ENCODE data around the gene CBY3.
"Not testable (repeated sequence)": the region's sequence is repeated elsewhere in the genome, so short reads cannot be mapped to it uniquely, and the experiment has no call there.

Gene CBY3

DNA sequence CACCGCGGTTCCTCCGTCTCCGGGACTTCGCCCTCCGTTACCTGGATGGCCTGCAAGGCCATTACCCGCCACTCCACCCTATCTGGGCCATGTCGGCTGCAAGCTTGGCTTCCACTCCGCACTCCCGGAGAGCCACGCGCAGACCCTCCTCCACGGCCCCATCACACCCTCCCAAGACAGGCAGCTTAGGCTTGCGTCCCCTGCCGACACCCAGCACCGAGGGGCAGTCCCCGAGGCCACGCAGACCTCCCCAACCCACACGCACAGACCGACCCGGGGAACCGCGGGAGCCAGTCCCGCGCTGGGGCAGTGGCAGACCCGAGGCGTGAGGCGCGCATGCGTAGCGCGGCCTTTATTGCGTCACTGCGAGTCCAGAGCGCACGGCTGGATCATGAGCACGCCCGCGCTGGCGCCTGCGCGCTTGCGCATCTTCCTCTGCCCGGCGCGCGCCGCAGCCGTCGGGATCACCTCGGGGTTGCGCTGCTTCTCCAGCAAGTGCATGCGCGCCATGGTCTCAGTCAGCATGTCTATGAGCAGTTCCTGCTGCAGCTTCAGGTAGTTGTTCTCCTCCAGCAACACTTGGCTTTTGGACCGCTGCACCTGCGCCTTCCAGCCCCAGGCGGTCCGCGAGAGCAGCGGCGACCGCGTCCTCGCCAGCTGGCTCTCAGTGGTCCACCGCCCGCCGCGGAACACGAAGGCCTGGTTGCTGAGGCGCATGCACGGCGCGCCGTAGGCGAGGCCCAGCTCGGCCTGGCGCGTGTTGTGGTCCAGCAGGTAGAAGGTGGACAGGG, 2.4 kb downstream of the CBY3 start:
- peak; percentile 85 to 91 for DNase-seq (ENCODE audit: low read depth in 2 of 2)

- no peak for DNase-seq (ENCODE audit: low read depth in 2 of 2)
These were observed 12.4 kb downstream of the CBY3 start for GRCh38 chr5:179668391-179668790.

DNA sequence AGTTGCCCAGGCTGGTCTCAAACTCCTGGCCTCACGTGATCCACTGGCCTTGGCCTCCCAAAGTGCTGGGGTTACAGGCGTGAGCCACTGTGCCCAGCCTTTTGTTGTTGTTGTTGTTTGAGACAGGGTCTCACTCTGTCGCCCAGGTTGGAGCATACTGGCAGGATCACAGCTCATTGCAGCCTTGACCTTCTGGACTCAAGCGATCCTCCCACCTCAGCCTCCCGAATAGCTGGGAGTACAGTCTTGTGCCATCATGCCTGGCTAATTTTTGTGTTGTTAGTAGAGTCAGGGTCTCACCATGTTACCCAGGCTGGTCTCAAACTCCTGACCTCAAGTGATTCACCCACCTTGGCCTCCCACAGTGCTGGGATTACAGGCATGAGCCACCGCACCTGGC, 19.2 kb downstream of the CBY3 start:
- not testable (repeated sequence) for DNase-seq (ENCODE audit: low read depth in 2 of 2)

DNA sequence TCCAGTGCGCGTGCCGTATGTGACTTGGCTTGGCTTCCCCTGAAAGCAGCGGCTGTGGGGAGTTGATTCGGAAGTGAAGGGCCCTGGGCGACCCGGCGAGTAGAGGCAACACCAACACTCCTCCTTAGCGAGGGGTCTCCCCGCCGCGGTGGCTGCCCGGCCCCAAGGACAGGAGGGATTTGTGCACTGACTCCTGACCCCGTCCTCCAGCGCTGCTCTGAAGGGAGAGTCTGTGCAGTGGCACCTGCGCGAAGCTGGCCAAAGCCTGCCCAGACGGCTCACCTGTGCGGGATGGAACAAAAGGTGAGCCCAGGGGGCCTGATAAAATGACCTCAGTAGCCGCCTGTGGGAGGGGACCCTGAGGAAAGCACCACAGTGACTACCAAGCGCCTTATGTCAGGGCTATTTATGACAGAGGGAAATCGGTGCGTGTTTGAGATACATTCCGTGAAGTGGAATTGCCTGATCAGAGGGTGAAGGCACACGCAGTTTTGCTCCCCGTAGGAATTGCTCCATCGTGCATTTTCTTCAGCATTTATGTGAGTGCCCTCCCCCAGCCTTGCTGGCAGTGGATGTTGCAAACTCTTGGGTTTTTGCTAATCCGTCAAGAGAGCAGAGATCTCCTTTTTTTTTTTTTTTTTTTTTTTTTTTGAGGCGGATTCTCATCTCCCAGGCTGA, 22.5 kb downstream of the CBY3 start:
- not testable (repeated sequence) for DNase-seq (ENCODE audit: low read depth in 2 of 2)

DNA sequence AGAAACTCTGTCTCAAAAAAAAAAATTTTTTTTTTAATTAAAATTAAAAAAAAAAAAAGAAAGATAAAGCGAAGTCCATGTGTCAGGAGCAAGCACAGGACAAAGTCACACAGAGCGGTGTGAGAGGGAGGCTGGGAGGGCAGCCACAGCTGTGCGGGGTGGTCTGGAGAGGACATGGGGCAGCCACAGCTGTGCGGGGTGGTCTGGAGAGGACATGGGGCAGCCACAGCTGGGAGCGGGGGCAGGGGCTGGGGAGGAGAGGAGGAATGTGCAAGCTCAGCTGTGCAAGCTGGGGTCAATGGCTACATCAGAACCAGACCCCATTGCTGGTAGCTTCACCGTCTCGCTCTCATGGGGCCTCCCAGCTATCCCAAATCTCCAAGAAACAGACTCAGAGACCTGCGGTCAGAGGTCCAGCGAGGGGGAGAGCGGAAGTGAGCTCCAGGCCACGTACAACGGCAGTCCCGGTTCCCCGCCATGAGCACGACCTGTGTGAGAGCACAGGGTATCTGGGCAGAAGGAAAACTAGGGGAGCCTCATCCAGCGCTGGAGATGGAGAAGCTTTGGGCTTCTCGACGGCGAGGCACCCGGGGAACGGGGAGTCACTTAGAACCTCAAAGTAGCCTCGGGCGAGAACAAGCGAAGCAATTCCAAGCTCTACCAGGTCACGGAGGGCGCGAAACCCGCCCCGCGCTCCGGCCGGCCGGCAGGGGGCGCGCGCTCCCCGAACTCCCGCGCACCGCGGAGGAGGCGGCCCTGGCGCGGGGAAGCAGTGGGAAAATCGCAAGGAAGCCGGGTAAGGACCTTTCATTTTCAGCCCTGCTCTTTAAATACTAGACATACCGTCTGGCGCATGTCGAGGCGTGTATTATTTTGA, 23.3 kb downstream of the CBY3 start:
- DNase-seq (ENCODE audit: low read depth in 2 of 2): not testable (repeated sequence)

- DNase-seq (ENCODE audit: low read depth in 2 of 2): not testable (repeated sequence)
These were observed 27.7 kb downstream of the CBY3 start for GRCh38 chr5:179653135-179653534.

- DNase-seq (ENCODE audit: low read depth in 2 of 2): not testable (repeated sequence)
These were observed 30.6 kb downstream of the CBY3 start for GRCh38 chr5:179650245-179650644.

DNA sequence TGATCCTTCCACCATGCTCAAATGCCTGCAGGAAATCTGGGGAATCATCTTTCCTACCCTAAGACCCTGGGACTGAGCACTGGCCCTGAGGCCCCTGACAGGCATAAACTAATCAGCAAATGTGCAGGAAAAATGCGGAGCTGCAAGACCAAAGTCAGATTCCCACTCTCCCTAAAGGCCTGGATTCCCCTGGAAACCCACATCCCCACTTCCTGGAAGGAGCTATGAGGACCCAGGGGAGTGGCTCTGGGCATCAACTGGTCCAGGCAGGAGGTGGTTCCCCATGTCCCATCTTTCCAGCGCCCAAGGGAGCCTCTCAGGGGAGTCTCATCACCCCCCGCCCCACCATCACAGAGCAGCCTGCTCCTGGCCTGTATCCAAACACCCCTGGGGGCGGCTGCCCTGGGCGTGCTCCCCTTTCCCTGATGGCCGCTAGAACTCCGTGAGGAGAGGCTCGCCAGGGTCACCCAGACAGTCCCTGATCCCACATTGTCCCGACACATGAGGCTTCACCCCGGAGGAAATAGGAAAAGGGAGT, 31.6 kb downstream of the CBY3 start:
- not testable (repeated sequence) for DNase-seq (ENCODE audit: low read depth in 2 of 2)

DNA sequence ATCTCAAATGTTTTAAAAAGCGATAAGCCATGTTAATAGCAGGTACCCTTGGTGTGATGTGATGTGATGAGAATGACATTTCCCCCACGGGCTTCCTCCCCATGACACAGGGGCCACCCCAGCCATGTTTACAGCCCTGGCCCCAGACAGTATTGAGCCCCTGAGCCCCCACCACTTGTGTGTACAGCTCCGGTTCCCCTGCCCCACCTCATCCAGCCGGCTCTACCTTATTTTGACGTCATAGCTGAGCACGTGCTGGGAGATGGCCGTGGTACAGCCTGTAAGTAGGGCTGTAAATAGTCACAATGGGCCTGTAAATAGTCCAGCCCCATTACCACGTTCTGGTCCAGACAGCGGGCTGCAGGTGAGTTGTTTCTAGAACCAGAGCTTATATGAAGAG, 32.4 kb downstream of the CBY3 start:
- no peak for DNase-seq (ENCODE audit: low read depth in 2 of 2)

DNA sequence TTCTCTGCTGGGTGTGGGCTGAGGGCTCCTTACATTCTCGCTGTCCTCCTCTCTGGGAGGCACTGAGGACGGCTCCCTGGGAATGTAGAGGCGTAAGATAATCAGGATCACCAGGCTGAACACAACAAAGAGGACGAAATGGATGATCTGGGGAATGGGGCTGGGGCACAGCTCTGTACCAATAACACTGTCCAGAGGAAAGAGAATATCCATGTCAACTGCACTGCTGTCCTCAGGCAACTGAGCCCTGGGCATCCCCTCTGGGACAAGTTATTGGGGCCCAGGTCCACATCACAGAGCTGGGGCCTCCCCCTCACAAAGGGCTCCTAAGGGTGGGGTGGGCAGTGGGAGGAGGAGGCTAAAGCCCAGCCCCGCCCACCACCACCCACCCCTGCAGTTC, 36.1 kb downstream of the CBY3 start:
- DNase-seq (ENCODE audit: low read depth in 2 of 2): not testable (repeated sequence)

- not testable (repeated sequence) for DNase-seq (ENCODE audit: low read depth in 2 of 2)
These were observed 37.5 kb downstream of the CBY3 start for GRCh38 chr5:179643141-179643920.

DNA sequence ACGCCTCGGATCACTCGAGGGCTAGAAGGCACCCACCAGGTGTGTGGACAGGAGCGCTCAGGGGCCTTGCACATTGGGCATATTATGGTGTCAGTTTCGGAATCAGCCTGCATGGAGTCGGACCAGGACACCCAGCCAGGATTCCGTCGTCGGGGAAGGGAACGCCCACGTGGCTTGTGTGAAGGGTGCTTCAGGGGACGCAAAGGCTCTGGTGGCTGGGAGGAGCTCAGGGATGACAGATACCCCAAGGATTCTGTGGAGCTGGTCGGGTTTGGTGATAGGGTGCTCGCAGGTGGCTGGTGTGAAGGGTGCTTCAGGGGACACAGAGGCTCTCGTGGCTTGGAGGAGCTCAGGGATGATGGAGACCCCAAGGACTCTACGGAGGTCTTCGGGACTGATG, 38.2 kb downstream of the CBY3 start:
- not testable (repeated sequence) for DNase-seq (ENCODE audit: low read depth in 2 of 2)

- not testable (repeated sequence) for DNase-seq (ENCODE audit: low read depth in 2 of 2)
These were observed 39.1 kb downstream of the CBY3 start for GRCh38 chr5:179641745-179642144.

GRCh38 chr5:179639296-179639695, 41.5 kb downstream of the CBY3 start:
- DNase-seq (ENCODE audit: low read depth in 2 of 2): not testable (repeated sequence)

DNA sequence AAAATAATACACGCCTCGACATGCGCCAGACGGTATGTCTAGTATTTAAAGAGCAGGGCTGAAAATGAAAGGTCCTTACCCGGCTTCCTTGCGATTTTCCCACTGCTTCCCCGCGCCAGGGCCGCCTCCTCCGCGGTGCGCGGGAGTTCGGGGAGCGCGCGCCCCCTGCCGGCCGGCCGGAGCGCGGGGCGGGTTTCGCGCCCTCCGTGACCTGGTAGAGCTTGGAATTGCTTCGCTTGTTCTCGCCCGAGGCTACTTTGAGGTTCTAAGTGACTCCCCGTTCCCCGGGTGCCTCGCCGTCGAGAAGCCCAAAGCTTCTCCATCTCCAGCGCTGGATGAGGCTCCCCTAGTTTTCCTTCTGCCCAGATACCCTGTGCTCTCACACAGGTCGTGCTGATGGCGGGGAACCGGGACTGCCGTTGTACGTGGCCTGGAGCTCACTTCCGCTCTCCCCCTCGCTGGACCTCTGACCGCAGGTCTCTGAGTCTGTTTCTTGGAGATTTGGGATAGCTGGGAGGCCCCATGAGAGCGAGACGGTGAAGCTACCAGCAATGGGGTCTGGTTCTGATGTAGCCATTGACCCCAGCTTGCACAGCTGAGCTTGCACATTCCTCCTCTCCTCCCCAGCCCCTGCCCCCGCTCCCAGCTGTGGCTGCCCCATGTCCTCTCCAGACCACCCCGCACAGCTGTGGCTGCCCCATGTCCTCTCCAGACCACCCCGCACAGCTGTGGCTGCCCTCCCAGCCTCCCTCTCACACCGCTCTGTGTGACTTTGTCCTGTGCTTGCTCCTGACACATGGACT, 46.3 kb downstream of the CBY3 start:
- DNase-seq (ENCODE audit: low read depth in 2 of 2): not testable (repeated sequence)

DNA sequence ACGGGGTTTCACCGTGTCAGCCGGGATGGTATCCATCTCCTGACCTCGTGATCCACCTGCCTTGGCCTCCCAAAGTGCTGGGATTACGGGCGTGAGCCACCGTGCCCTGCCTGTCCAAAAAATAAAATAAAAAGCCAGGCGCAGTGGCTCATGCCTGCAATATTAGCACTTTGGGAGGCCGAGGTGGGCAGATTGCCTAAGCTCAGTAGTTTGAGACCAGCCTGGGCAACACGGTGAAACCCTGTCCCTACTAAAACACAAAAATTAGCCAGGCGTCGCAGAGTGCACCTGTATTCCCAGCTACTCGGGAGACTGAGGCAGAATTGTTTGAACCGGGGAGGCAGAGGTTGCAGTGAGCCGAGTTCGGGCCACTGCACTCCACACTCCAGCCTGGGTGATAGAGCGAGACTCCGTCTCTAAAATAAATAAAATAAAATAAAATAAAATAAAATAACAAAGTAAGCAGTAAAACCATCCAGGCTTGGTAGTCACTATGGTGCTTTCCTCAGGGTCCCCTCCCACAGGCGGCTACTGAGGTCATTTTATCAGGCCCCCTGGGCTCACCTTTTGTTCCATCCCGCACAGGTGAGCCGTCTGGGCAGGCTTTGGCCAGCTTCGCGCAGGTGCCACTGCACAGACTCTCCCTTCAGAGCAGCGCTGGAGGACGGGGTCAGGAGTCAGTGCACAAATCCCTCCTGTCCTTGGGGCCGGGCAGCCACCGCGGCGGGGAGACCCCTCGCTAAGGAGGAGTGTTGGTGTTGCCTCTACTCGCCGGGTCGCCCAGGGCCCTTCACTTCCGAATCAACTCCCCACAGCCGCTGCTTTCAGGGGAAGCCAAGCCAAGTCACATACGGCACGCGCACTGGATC, 47.1 kb downstream of the CBY3 start:
- DNase-seq (ENCODE audit: low read depth in 2 of 2): not testable (repeated sequence)

Data from stimulated activated CD4-positive, alpha-beta T cell treated with anti-CD3 and anti-CD28 coated beads, Interleukin-1b, Interleukin-23, amount 100 ng/mL, for 4 hours (primary cell).